HEK293 (cell line): ENCODE measurements around the gene IGFL1.

Experiments used
- CTCF ChIA-PET: fragments of 350-600 bp; formaldehyde crosslinking; extraction: SDS; loops from one replicate; lab custom pipeline; 2021; ENCODE audit warnings: antibody characterized with exemption; lab: Yijun Ruan, JAX
- POLR2A ChIA-PET: fragments of 300-600 bp; formaldehyde crosslinking; extraction: SDS; loops from one replicate; lab custom pipeline; 2020; ENCODE audit warnings: antibody characterized with exemption, inconsistent platforms; lab: Yijun Ruan, JAX
- H3K27ac ChIP-seq: fragments of 200-500 bp; sonication (Bioruptor generic); 2 replicates; pipeline ENCODE4 v1.5.1; 2014; ENCODE audit warnings: low read depth, low read length, control low read depth, inconsistent platforms; ENCODE audit errors: extremely low read depth
- H3K36me3 ChIP-seq, 2 experiments: fragments of 200-500 bp in 1 of 2; sonication (Bioruptor generic) in 1 of 2; 1 replicate in 1 of 2; 2 replicates in 1 of 2; pipeline ENCODE4 v1.5.1; 2014 to 2017; ENCODE audit warnings: inconsistent platforms in 2 of 2, low read length in 2 of 2; ENCODE audit not compliant: control insufficient read depth in 2 of 2, insufficient read depth in 1 of 2
- H3K4me1 ChIP-seq: fragments of 200-500 bp; sonication (Bioruptor generic); 2 replicates; pipeline ENCODE4 v1.5.1; 2014; ENCODE audit warnings: mild to moderate bottlenecking, low read length, inconsistent platforms; ENCODE audit not compliant: control insufficient read depth, insufficient read depth
- H3K4me3 ChIP-seq: 2 replicates; pipeline ENCODE4 v1.5.1; 2011; ENCODE audit warnings: low read depth, mild to moderate bottlenecking, control low read depth, low read length, moderate library complexity
- H3K9me3 ChIP-seq: fragments of 200-500 bp; sonication (Bioruptor generic); 2 replicates; pipeline ENCODE4 v1.5.1; 2014; ENCODE audit warnings: low read depth, low read length, inconsistent platforms; ENCODE audit not compliant: control insufficient read depth, insufficient read depth
- BCL6B ChIP-seq: fragments of 450-650 bp; formaldehyde crosslinking; IDR thresholded peaks from 2 replicates; pipeline ENCODE4 v1.5.1; 2017; ENCODE audit warnings: missing biosample characterization, missing genetic modification characterization
- GLIS1 ChIP-seq: fragments of 450-650 bp; formaldehyde crosslinking; IDR thresholded peaks from 2 replicates; pipeline ENCODE4 v1.5.1; 2016; ENCODE audit warnings: missing biosample characterization, missing genetic modification characterization
- HOXD13 ChIP-seq: sonication (generic); formaldehyde crosslinking; IDR thresholded peaks from 2 replicates; pipeline ENCODE4 v1.8.0; 2022; ENCODE audit warnings: missing genetic modification reagents, borderline replicate concordance
- KLF10 ChIP-seq: fragments of 450-650 bp; IDR thresholded peaks from 2 replicates; pipeline ENCODE4 v1.5.1; 2018; ENCODE audit warnings: missing biosample characterization, mild to moderate bottlenecking, missing genetic modification characterization
- KLF16 ChIP-seq: fragments of 450-650 bp; formaldehyde crosslinking; IDR thresholded peaks from 2 replicates; pipeline ENCODE4 v1.5.1; 2017; ENCODE audit warnings: missing biosample characterization, missing genetic modification characterization
- KLF17 ChIP-seq: fragments of 450-650 bp; formaldehyde crosslinking; IDR thresholded peaks from 2 replicates; pipeline ENCODE4 v1.5.1; 2016; ENCODE audit warnings: missing biosample characterization, missing genetic modification characterization
- KLF8 ChIP-seq: fragments of 450-650 bp; formaldehyde crosslinking; IDR thresholded peaks from 2 replicates; pipeline ENCODE4 v1.5.1; 2016; ENCODE audit warnings: missing biosample characterization, missing genetic modification characterization
- MZF1 ChIP-seq: fragments of 450-650 bp; formaldehyde crosslinking; IDR thresholded peaks from 2 replicates; pipeline ENCODE4 v1.5.1; 2017; ENCODE audit warnings: missing biosample characterization, missing genetic modification characterization, borderline replicate concordance
- PRDM4 ChIP-seq: fragments of 450-650 bp; formaldehyde crosslinking; IDR thresholded peaks from 2 replicates; pipeline ENCODE4 v1.5.1; 2017; ENCODE audit warnings: missing biosample characterization, missing genetic modification characterization
- SP2 ChIP-seq: fragments of 450-650 bp; formaldehyde crosslinking; IDR thresholded peaks from 2 replicates; pipeline ENCODE4 v1.5.1; 2016; ENCODE audit warnings: missing biosample characterization, missing genetic modification characterization
- TSHZ1 ChIP-seq: fragments of 450-650 bp; formaldehyde crosslinking; IDR thresholded peaks from 2 replicates; pipeline ENCODE4 v1.5.1; 2016; ENCODE audit warnings: missing biosample characterization, missing genetic modification characterization, borderline replicate concordance
- ZBTB48 ChIP-seq: fragments of 450-650 bp; formaldehyde crosslinking; IDR thresholded peaks from 2 replicates; pipeline ENCODE4 v1.5.1; 2016; ENCODE audit warnings: missing biosample characterization, missing genetic modification characterization
- ZNF10 ChIP-seq: fragments of 450-650 bp; formaldehyde crosslinking; IDR thresholded peaks from 2 replicates; pipeline ENCODE4 v1.5.1; 2017; ENCODE audit warnings: missing biosample characterization, missing genetic modification characterization
- ZNF112 ChIP-seq: fragments of 450-650 bp; formaldehyde crosslinking; IDR thresholded peaks from 2 replicates; pipeline ENCODE4 v1.5.0; 2017; ENCODE audit warnings: missing biosample characterization, missing genetic modification characterization
- ZNF2 ChIP-seq: fragments of 450-650 bp; formaldehyde crosslinking; IDR thresholded peaks from 2 replicates; pipeline ENCODE4 v1.5.1; 2016; ENCODE audit warnings: missing biosample characterization, missing genetic modification characterization
- ZNF433 ChIP-seq: fragments of 450-650 bp; formaldehyde crosslinking; IDR thresholded peaks from 2 replicates; pipeline ENCODE4 v1.5.1; 2016; ENCODE audit warnings: missing biosample characterization, missing genetic modification characterization, low read depth
- ZNF555 ChIP-seq: fragments of 450-650 bp; formaldehyde crosslinking; conservative IDR thresholded peaks from 2 replicates; pipeline ENCODE4 v1.5.1; 2017; ENCODE audit warnings: missing biosample characterization, mild to moderate bottlenecking, missing genetic modification characterization, inconsistent platforms
- ZNF560 ChIP-seq: fragments of 450-650 bp; formaldehyde crosslinking; IDR thresholded peaks from 2 replicates; pipeline ENCODE4 v1.5.1; 2017; ENCODE audit warnings: missing biosample characterization, missing genetic modification characterization, borderline replicate concordance
- ZNF623 ChIP-seq: fragments of 450-650 bp; formaldehyde crosslinking; IDR thresholded peaks from 2 replicates; pipeline ENCODE4 v1.5.1; 2016; ENCODE audit warnings: missing biosample characterization, missing genetic modification characterization
- ZNF624 ChIP-seq: fragments of 450-650 bp; formaldehyde crosslinking; IDR thresholded peaks from 2 replicates; pipeline ENCODE4 v1.5.1; 2017; ENCODE audit warnings: missing biosample characterization, missing genetic modification characterization
- ZNF626 ChIP-seq: fragments of 450-650 bp; sonication (Bioruptor Pico); formaldehyde crosslinking; IDR thresholded peaks from 2 replicates; pipeline ENCODE4 v1.5.1; 2018; ENCODE audit warnings: missing biosample characterization, missing genetic modification characterization, inconsistent platforms
- ZNF704 ChIP-seq: fragments of 450-650 bp; formaldehyde crosslinking; IDR thresholded peaks from 2 replicates; pipeline ENCODE4 v1.5.1; 2016; ENCODE audit warnings: missing biosample characterization, missing genetic modification characterization

Gene IGFL1

GRCh38 chr19:46251416-46251815 is 21.9 kb downstream of the IGFL1 start:
- POLR2A ChIA-PET = no interaction called here
- Histone ChIP-seq H3K4me3 (no peak overlapping the region), H3K9me3 (no peaks in the 10 kb centered on the region), H3K27ac (no peak overlapping the region), H3K4me1 (peaks cover 3% of the 10 kb centered on the region; the same call in 1 of the 2 replicates)
- CTCF ChIA-PET = interaction anchor here (6.4 kb wide), 1 partner anchor 12 kb away, joined by 37 read pairs; no protein-coding TSS in a partner anchor
- no peak for TF ChIP-seq KLF10
- TF ChIP-seq ZNF2 (tag by site-specific recombination) = no peak
- no peak for TF ChIP-seq ZNF433 (tag by site-specific recombination)
- no peak for TF ChIP-seq ZNF623
- no peak for TF ChIP-seq PRDM4 (tag by site-specific recombination)
- TF ChIP-seq ZNF624 (tag by site-specific recombination) = no peak
- TF ChIP-seq ZNF704 (tag by site-specific recombination) = no peak
- no peak for TF ChIP-seq SP2
- TF ChIP-seq TSHZ1 (tag by site-specific recombination) = no peak
- TF ChIP-seq GLIS1 (tag by site-specific recombination) = no peak
- TF ChIP-seq ZNF10 (tag by site-specific recombination) = no peak
- no peak for TF ChIP-seq ZNF555 (tag by site-specific recombination)
- TF ChIP-seq, all 188 proteins: peak for 0
- H3K36me3 ChIP-seq = no peaks in the 10 kb centered on the region

GRCh38 chr19:46254776-46255175 is 25.2 kb downstream of the IGFL1 start:
- no peak overlapping the region for H3K27ac ChIP-seq
- no peaks in the 10 kb centered on the region for H3K9me3 ChIP-seq
- no peaks in the 10 kb centered on the region for H3K36me3 ChIP-seq
- peaks cover 3% of the 10 kb centered on the region; the same call in 1 of the 2 replicates for H3K4me1 ChIP-seq
- CTCF ChIA-PET = interaction anchor here (0.5 to 6.4 kb wide), 8 partner anchors 9 to 177 kb away, joined by 3 to 37 read pairs (median 3); no protein-coding TSS in a partner anchor
- no peak overlapping the region for H3K4me3 ChIP-seq
- POLR2A ChIA-PET = no interaction called here
- TF ChIP-seq KLF16 (tag by site-specific recombination) = no peak
- no peak for TF ChIP-seq GLIS1 (tag by site-specific recombination)
- no peak for TF ChIP-seq KLF17
- TF ChIP-seq ZBTB48 = no peak
- TF ChIP-seq ZNF112 = no peak
- TF ChIP-seq ZNF626 (tag by site-specific recombination) = no peak
- TF ChIP-seq MZF1 (tag by site-specific recombination) = no peak
- no peak for TF ChIP-seq ZNF560 (tag by site-specific recombination)
- no peak for TF ChIP-seq HOXD13 (CRISPR knock-in tag)
- no peak for TF ChIP-seq KLF8
- no peak for TF ChIP-seq TSHZ1 (tag by site-specific recombination)
- no peak for TF ChIP-seq SP2
- TF ChIP-seq BCL6B (tag by site-specific recombination) = no peak
